HFF-Myc (cell line): ENCODE data around the gene PLA2G4C.

Experiments
- DNase-seq: peaks from one replicate; pipeline ENCODE4 v3.0.0-alpha.2; 2011; ENCODE audit warnings: low read depth; ENCODE audit errors: extremely low read depth
- H3K4me3 ChIP-seq: replicated peaks from 2 replicates; pipeline ENCODE4 v1.5.1; 2011; ENCODE audit warnings: low read depth, mild to moderate bottlenecking, control low read depth, low read length
- TF ChIP-seq, protein P1 (sequence below): IDR thresholded peaks from 2 replicates; pipeline ENCODE4 v1.5.1; 2012; ENCODE audit warnings: mild to moderate bottlenecking, low read depth, low read length, control low read depth; ENCODE audit errors: missing control alignments

PLA2G4C gene

DNA sequence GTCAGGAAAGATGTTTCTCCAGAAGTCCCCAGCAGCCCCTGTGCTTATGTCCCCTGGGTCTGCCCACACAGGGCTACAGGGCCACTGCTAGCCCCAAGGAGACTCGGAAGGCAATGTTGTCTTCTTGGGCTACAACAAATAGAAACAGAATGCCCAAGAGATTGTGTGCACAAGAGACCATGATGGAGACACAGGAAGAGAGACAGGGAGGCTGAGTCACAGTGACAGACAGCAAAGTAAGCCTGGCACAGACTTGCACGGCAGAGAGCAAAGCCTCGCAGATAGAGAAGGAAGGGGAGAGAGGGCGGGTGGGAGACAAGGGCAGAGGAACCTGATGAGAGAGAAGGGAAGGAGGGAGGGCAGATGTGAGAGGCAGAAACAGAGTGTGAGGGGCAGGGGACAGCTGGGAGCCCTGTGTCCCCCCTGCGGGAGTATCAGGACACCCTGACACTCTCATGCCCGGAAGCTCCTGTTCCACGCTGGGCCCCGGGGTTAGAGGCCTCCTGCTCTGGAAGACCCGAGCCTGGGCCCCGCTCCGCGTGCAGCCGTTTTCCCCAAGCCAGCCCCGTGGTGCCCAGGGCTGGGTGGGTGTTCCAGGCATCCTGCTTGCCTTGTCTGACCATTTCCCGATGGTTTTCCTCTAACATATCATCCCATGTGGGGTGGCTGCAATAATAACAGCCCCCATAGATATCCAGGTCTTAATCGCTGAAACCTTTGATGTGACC lies 2.7 kb upstream of the PLA2G4C start:
- TF ChIP-seq, protein P1, sequence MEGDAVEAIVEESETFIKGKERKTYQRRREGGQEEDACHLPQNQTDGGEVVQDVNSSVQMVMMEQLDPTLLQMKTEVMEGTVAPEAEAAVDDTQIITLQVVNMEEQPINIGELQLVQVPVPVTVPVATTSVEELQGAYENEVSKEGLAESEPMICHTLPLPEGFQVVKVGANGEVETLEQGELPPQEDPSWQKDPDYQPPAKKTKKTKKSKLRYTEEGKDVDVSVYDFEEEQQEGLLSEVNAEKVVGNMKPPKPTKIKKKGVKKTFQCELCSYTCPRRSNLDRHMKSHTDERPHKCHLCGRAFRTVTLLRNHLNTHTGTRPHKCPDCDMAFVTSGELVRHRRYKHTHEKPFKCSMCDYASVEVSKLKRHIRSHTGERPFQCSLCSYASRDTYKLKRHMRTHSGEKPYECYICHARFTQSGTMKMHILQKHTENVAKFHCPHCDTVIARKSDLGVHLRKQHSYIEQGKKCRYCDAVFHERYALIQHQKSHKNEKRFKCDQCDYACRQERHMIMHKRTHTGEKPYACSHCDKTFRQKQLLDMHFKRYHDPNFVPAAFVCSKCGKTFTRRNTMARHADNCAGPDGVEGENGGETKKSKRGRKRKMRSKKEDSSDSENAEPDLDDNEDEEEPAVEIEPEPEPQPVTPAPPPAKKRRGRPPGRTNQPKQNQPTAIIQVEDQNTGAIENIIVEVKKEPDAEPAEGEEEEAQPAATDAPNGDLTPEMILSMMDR: no peak
- no peak for DNase-seq
- no peak overlapping the region for H3K4me3 ChIP-seq

DNA sequence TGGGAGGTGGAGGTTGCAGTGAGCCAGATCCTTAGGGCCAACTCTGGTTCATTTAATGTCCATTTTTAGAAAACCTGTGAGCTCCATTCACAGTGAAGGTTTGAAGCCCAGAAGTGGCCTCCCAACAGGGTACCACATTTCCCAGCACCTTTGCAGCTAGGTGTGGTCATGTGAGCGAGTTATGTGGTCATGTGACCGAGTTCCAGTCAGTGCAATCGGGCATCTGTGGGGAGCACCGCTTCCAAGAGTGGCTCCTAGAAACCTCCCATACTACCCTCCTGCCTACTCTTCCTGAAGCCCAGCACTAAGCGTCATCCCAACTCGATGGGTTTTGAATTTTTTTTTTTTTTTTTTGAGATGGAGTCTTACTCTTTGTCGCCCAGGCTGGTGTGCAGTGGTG lies 663 bp upstream of the PLA2G4C start:
- no peak overlapping the region for H3K4me3 ChIP-seq
- TF ChIP-seq, protein P1: no peak
- DNase-seq: no peak

DNA sequence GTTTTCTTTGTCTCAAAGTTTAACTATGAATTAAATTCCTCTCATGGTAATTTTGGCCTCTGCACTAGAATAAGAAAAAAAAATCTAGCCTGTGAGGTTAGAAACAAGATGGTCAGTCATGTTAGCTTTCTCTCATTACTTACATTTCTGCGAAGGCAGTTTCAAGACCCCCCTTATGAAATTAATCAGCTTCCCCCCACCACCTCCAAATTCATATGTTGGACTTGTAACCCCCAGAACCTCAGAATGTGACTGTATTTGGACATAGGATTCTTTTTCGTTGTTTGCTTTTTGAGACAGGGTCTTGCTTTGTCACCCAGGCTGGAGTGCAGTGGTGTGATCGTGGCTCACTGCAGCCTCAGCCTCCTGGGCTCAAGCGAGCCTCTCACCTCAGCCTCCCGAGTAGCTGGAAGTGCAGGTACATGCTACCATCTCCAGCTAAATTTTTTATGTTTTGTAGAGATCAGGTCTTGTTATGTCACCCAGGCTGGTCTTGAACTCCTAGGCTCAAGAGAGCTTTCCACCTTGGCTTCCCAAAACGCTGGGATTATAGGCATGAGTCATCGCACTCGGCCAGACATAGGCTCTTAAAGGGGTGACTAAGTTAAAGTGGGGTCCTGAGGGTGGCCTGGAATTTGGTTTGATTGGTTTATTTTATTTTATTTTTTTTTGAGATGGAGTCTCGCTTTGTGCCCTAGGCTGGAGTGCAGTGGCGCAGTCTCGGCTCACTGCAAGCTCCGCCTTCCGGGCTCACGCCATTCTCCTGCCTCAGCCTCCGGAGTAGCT lies 1.4 kb downstream of the PLA2G4C start:
- no peak overlapping the region for H3K4me3 ChIP-seq
- DNase-seq: no peak
- TF ChIP-seq, protein P1: no peak

DNA sequence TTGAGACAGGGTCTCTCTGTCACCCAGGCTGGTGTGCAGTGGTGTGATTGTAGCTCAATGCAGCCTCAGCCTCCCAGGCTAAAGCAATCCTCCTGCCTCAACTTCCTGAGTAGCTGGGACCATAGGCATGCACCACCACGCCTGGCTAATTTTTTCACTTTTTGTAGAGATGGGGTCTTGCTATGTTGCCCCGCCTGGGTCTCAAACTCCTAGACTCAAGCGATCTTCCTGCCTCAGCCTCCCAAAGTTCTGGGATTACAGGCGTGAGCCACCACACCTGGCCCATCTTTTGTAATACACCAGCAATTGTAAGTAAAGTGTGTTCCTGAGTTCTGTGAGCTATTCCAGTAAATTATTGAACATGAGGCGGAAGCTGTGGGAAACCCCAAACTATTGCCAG lies 6.7 kb downstream of the PLA2G4C start:
- TF ChIP-seq, protein P1: no peak
- no peak overlapping the region for H3K4me3 ChIP-seq
- no peak for DNase-seq

DNA sequence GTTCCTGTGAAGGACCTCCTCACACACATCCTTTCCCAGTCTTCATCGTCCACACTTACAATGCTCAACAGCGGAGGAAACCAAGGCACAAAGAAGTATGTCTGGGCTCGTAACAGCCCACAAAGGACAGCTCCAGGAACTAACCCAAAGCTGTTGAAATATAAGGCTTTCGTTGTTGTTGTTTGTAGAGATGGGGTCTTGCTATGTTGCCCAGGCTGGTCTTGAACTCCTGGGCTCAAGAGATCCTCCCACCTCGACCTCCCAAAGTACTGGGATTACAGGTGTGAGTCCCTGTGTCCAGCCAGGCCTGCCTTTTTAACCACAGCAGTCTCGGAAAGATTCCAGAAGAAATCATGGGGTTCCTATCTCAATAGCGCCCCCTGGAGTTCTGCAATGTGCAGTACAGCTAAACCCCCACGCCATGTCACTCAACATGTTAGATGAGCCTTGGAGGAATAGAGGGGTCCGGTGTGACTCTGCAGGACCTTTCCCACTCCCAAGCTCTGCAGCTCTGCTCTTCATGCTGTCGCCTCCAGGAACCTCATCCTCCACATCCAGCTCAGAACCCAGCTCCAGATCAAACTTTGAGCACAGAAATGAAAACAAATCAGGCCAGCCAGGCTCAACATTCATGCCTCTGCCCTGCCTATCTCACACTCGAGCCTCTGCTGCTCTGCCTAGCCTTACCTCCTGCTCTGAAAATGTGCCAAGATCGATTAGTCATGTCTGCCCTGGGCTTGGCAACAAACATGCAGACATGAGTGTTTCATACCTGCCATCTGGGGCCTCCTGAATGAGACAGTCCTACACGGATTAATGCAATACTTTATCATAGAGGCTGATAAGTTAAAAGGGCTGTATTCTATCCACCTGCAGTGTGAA lies 7.5 kb downstream of the PLA2G4C start:
- TF ChIP-seq, protein P1: peak; percentile 80
- no peak overlapping the region for H3K4me3 ChIP-seq
- DNase-seq: no peak

DNA sequence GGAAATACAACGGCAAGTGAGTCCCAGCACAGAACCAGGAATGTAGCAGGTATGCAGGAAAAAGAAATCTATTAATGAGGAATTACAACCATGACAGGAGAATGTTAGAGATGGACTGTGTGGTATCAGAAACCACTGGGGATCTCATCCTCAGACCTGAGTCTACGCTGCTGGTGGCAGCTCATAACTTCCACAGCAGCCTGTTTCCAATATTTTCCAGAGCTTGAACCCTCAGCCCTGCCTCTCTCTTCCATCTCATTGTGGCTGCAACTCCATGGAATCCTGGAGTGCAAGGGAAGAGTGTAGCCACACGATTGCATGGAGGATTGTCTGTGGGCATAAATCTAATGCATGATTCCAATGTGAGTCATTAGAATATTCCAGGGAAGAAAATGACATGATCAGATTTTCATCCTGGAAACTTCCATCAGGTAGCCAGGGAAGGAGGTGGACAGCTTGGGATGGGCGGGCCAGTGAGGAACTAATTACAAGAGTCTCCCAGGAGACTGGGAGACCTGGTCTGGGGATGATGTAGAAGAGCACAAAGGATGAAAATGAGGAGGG lies 14.9 kb downstream of the PLA2G4C start:
- no peak overlapping the region for H3K4me3 ChIP-seq
- TF ChIP-seq, protein P1: no peak
- no peak for DNase-seq
